Middle frontal gyrus (tissue), 1 donor: Measurements from ENCODE around the gene ACVR2B.

Source experiments
- DNase-seq: peaks from one replicate; pipeline ENCODE4 v3.0.0-alpha.2; 2015; ENCODE audit warnings: low spot score; ENCODE audit errors: extremely low spot score

ACVR2B gene

DNA sequence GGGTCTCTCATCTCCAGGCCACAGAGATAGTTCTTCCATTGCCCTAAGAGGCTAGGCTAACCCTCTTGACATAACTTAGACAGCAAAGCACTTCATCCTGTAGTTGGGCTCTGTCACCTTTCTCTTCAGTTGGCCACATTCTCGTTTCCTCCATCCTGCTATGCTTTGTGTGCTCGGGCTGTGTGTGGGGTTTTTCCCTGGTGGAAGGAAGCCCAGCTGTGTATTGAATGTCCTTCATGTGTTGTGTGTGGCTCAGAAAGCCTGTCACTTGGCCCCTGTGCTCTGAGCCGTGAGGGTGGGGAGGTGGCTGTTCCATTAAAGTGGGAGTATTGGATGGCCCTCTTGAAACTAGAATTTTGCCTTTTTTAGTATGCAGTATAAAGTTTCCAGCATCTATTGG, 33.6 kb downstream of the ACVR2B start:
- DNase-seq = no peak

DNA sequence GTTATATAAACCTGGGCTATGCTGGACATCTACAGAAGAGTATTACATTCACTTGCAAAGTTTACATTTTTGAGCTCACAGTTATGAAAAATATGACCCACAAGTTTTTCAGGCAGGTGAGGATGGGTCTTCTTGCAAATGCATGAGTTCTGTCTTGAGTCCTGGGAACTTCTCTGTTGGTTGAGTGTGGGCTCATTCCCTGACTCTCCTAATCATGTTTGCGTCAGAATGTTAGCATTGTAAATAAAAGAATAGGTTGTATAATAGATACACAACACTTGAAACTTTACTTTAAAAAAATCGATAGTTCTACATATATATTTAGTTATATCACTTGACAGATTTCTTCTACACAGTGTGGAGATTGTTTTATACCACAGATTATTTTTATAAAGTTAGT, 35.3 kb downstream of the ACVR2B start:
- no peak for DNase-seq

DNA sequence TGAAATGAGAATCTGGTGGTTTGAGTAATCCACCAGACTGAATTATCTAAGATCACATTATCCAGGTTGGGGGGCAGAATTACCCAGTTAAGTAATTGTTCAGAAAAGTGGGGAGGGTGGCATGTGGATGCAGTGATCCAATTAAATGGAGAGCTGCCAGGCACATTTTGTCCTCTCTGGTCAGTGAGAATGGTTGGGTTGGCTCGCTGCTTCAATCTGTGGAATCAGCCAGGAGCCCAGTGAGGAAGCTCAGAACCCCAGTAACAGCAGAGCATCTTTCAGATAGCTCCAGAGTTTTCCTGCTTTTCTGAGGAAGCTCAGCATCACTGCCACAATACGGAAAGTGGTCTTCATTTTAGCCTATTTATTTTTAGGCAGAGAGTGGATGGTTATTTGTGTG, 36.1 kb downstream of the ACVR2B start:
- DNase-seq = no peak

DNA sequence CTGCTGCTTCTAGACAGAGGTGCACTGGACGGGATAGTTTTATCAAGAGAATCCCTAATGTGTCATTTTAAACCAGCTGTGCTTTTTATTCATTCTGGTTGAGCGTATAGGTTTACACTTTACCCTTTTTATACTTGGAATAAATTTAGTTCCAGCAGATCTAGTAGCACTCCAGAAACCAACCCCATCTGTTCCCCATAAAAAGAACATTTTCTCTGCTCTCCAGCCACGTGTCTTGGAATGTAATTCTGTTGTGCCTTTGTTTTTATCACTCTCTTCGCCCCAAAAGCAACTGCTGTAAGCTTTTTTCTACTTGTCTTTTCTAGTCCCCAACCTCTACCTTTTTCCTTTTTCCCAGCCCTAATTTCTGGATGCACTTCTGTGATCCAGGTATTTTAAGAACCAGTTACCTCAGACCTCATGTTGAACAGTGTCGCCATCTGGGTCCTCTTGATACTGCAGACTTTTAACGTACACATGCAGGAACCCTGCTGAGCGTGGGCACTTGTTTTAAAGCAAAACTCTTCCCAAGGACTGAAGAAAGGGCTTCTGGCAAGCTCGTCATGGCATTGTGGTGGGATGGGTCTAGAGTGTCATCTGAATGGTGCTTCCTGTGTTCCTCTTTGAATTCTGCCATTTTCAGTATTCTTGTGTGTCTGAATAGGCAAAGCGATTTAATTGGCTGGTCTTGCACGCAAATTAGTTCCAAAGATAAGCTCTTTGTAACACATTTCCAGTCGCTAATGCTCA, 36.8 kb downstream of the ACVR2B start:
- peak; percentile 6 for DNase-seq

DNA sequence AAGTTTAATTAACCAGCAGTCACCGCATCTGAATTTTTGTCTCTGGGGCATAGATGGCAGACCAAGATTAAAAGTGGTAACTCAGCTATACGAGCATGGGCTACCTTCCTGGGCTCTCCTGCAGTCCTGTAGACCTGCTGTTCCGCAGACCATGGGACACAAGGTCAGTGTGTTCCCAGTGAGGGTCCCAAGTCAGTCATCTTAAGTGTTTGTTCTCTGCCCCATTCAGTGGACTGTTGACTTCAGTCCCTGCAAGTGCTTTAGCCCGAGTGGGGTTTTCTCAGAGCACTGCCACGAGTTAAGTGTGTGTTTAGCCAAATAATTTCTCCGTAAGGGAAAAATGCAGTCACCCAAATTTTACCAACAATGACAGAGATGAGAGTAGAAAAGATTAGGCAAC, 37.5 kb downstream of the ACVR2B start:
- DNase-seq = no peak

DNA sequence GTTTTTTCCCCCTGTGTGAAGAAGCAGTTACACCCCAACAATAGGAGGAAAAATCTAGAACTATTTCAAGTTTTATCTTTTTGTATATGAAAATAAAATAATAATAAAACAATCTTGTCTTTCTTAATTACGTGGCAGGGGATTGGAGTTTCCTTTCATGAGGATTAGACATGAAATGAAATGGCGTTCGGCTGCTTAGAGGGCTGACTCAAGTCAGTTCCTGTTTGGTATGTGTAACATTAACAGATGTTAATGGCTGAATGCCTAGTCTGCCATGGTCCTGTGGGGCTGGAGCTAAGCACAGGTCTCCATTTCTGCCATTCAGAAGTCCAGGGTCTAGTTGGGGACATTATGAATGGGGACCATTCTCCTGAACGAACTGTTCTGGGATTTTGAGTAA, 39.3 kb downstream of the ACVR2B start:
- no peak for DNase-seq

DNA sequence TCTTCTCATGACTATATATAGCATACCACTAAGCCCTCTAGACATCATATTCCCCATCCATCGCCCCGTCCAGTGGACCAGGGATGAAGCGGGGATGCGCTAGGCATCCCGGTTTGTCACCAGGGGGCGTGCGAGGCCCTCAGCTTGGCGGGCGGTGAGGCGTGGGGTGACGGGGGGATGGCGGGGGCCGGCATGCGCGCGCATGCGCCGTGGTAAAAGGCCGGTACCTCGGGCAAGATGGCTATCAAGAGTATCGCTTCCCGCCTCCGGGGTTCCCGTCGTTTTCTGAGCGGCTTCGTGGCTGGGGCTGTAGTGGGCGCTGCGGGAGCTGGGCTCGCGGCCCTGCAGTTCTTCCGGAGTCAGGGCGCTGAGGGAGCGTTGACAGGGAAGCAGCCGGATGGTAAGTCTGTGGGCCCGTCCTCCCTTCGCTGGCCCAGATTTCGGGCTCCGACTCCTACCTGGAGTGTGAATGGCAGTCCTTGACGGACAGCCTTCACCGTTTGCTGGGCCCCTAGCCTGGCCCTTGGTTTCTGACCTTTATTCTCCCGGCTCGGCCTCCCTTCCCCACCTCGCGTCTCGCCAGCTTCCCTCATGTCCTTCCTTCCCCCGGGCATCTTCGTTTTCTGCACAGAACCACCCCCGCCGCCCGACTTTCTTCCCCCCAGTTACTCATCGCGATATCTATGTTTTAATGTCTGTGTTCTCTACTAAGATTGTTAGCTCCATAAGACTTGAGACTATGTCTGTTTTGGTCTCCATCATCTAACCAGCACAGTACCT, 42.6 kb downstream of the ACVR2B start, which contains the start of gene EXOG:
TSS of gene EXOG (plus strand) at position 210 of the 780 bp plus-strand sequence. CDS start at position 238, 28 bp downstream.
- peak; percentile 75 for DNase-seq

DNA sequence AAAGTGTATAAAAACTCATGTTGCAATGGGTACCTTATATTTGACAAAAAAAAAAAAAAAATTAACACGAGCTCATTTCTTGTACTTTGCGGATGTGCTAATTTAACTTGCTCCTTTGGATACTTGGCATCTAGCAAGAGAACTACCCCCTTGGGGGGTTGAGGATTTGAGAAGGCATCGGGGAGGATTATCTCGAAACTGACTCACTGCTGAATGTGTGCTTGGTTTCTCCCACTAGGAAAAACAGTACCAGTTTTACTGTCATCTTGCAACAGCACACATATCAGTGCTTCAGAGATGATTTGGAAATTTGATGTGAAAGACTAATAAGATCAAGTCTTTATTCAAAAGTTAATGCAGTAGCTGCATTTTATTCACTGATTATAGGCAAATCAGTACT, 43.3 kb downstream of the ACVR2B start:
- no peak for DNase-seq

DNA sequence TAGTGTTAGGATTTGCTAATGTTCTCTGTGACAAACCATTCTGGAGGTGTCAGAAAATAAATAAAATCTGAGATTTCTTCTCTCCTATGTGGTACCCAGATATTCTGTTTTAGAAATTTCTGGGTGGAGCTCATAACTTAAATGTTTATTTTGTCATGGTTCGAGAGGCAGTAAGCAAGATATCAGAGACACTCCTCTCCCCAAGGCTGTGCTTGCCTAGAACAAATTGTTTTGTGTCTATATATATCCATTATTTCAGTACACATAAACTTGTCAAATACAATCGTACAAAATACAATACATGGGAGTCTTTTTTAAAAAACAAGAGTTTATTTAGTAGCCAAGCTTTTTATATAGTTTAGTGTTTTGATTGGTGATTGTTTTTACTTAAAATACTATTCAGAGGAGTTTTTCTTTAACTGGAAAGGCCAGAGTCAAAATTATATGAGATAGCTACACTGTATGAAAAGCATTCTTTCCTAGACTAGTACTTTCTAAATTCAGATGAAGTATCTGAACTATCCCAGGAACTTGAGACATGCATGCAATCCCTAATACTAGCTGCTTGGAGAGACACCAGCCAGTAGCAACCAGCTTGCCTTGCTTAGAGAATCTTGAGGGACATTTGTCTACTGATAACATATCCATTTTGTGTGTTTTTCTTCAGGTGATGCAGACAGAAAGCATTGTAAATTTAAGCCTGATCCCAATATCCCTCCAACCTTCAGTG, 47.2 kb downstream of the ACVR2B start:
- DNase-seq = no peak

DNA sequence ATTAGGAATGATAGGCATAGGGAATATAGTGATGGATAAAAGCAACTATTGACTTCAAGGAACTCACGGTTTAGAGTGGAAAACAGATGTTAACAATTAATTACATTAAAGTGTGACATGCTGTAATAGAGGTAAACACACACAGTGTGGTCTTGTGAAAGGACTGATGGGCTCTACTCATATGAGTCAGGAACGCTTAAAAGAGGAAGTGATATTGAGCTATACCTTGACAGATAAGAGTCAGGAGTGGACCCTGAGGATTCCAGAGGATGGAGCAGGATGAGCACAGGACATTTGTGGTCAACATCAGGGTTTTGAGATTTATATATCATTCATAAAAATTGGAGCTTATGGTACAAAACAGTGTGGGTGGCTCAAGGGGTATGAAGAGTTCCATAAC, 53.4 kb downstream of the ACVR2B start:
- DNase-seq = no peak

DNA sequence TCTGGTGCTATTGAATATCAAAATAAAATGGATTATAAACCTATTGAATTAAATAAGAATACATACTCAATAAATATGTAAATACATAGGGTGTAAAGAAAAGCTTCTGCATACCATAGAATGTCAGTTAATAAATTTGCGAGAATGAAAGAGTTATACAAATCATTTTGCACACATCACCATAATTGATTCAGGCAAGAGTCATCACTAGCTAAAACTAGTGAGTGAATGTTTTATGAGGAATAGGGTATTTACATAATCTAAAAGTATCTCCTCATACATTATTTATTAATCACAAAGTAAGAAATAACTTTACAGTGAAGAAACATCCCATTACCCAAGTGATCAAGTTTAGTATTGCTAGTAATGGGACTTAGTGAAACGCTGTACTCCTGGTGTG, 56.0 kb downstream of the ACVR2B start:
- no peak for DNase-seq

DNA sequence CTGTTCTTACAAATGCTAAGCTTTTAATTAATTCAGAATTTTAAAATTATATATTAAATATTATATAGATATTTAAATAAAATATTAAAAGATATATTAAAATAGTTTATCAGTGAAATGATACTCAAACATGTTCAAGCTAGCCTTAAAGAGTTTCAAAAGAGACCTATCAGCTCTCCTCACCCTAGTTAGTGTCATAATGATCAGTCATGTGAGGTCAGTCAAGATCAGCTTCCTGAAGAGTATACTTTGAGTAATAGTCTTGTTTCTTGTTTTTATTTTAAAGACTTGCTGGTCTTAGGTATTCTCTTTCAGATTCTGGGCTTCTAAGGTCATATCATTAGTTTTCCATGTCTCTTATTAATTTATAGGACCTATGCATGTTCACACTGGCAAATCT, 56.9 kb downstream of the ACVR2B start:
- DNase-seq = no peak

DNA sequence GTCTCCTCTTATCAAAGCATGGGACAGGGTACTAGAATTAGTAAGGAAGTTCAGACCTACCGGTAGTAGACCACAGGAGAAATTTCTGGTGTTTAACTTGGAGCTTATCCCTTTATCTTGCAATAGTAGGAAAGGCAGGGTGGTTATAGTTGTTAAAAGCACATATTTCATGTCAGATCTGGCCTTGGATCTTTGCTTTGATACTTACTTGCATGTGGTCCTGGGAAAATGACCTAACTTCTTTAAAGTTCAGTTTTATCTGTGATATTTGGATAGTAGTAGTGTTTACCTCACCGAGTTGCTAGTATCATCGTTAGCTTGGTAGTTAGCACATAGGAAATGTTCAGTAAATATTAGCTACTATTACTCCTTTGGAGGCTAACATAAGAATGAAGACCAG, 57.9 kb downstream of the ACVR2B start:
- no peak for DNase-seq

DNA sequence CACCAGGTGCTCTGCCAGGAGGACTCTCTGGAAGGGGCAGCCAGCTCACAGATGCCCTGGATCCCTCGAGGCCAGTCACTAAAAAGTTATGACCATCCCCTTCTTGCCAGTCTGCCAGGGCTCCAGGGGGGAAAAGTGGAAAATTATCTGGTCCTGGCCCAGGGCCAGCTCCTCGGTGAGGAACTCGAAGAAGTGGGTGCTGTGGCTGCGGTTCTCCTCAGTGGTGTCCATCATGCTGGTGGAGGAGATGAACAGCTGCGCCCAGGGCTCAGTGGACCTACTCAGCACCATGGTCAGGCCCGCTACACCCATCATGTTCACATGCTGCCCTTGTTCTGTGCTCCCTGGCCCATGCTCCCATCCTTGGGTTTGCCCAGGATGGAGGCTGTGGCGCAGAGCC, 61.7 kb downstream of the ACVR2B start:
- no peak for DNase-seq

DNA sequence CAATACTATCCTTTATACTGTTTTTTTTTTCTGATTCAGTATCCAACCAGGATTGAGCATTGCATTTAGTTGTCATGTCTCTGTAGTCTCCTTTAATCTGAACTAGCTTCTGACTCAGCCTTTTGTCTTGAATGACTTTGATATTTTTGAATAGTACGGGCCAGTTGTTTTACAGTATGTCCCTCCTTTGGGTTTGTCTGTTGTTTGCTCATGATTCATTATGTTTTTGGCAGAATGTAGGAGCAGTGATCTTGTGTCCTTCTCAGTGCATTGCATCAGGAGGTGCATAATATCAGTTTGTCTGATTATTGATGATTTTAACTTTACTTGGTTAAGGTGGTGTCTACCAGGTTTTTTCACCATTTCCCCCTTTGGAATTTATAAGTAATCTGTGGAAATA, 63.0 kb downstream of the ACVR2B start:
- no peak for DNase-seq

DNA sequence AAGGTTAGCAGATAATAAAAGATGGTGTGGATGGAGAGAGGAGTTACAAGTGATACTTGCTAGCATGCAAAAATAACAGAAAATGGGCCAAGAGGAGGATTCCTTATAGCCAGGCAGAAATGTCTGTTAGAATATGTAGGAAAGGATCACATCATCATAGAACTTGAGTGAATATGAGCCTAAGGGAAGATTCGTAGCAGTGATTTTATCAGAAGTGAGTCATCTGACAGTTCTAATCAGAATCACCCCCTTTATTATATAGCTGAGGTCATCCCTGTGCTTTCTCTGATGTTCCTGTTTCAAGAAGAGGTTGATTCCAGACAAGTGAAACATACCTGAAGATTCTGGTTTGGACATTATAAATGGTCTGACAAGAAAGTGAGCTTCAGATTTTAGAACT, 65.3 kb downstream of the ACVR2B start:
- no peak for DNase-seq

DNA sequence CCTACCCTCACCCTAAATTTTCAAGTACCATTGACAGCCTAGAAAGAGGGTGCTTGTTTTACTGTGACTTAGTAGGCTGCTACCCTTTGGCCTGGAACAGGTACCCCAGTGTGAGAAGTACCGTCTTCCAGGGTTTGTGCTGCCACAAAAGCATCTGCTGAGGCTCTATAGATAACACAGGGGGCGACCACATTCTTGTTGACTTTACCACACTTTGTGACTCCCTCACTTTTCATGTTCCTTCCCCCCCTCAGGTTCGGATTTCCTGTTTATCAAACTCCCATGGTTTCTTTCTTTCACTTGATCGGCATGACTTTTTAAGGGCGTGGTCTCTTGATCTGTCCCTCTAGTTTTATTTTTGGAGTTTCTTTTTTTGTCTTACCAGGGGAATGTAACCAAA, 66.0 kb downstream of the ACVR2B start:
- no peak for DNase-seq

DNA sequence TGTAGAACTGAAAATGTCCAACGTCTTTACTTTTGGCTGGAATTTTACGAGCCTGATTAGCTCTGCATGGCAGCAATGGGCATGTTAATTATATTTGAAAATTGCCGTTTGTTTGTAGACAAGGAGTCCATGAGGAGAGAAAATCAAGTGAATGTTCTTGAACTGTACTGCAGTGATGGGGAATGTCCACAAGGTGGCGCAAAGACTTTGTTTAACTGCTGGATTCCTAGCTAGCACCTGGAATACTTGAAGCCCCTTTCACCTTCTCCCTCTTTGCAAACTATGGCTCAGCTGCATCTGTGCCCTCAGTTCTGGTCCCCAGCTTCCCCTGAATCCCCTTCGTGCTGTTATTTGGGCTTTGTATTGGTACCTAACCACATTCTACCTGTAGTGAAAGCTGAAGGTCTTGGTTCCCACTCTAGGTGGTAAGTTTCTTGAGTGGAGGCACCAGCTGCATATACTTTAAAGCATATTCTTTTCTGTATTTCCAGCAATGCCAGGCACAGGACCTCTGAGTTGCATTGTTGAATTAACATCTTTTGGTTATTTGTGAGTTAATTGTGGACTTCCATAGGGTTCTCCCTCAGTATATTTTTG, 67.8 kb downstream of the ACVR2B start:
- DNase-seq = peak; percentile 22

DNA sequence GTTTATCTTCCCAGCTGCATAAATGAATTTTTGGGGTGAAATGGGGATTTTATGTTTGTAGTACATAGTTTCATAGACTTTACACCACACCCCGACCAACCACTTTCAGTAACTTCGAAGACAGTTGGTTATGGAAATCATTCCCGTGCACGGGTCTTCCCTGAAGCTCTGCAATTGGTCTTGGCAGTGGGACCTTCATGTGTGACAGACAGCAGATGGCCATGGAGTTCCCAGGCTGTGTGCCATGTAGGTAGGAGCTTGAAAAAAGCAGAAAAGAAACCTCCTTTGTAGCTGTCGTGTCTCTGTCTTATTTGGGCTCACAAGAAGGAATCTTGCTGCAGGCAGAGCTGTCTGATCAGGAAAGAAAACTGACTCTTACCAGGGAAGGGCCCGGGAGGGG, 68.3 kb downstream of the ACVR2B start:
- no peak for DNase-seq

DNA sequence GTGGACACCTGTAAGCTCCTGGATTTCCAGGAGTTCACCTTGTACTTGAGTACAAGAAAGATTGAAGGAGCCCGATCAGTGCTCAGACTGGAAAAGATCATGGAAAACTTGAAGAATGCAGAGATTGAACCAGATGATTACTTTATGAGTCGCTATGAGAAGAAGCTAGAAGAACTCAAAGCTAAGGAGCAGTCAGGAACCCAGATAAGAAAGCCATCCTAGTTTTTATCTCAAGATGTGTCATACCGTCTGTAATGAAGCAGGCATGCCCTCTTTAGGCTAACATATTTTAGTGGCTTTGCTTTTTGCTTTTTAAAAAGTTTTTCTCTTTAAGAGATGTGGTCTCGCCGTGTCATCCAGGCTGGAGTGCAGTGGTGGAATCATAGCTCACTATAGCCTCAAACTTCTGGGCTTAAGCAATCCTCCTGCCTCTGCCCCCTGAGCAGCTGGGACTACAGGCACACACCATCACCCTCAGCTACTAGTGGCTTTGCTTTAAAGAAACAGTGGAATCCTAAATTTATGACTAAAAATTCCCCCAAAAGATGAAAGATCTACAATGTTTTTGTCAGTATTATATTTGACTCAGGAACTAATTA, 70.5 kb downstream of the ACVR2B start:
- no peak for DNase-seq

DNA sequence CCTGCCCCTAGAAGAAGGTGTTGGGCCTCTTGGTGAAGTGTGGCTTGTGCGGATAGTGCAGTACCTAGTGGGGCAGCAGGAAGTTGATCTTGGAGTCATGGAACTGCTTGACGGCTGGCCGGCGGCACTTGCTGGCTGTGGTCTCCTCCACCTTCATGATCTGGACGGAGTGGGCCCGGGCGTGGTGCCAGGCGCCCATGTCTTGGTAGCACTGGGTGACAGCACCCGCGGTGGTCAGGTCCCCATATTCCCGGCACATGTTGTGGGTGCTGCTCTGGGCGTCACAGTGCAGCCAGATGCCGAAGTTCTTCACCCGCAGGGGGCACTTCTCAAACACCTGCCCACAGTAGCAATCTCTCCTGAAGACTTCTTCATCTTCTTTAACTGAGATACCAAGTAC, 73.1 kb downstream of the ACVR2B start:
- no peak for DNase-seq
